Muscle of leg (tissue), 11 donors: ENCODE data around the gene ARMC6. TPM values are rescaled to one million over a fixed set of nuclear protein-coding genes. Genes with fewer than 3 reads are reported as not detected.
"Not testable (repeated sequence)": the region's sequence is repeated elsewhere in the genome, so short reads cannot be mapped to it uniquely, and the experiment has no call there.

Experiments used
- DNase-seq: peaks from one replicate; pipeline ENCODE4 v3.0.0; 2013
- H3K27ac ChIP-seq: one replicate; pipeline ENCODE4 v1.5.1; 2013; ENCODE audit warnings: mild to moderate bottlenecking, low read length, control low read depth
- H3K27me3 ChIP-seq: one replicate; pipeline ENCODE4 v1.6.1; 2013; ENCODE audit warnings: low read length; ENCODE audit not compliant: control insufficient read depth, insufficient read depth
- H3K36me3 ChIP-seq: one replicate; pipeline ENCODE4 v1.6.1; 2013; ENCODE audit warnings: low read length; ENCODE audit not compliant: control insufficient read depth, insufficient read depth
- H3K4me1 ChIP-seq: one replicate; pipeline ENCODE4 v1.6.1; 2013; ENCODE audit warnings: low read length; ENCODE audit not compliant: control insufficient read depth, insufficient read depth
- H3K4me3 ChIP-seq: one replicate; pipeline ENCODE4 v1.5.1; 2013; ENCODE audit warnings: low read length, control low read depth
- H3K9me3 ChIP-seq: replicated peaks from 2 replicates; pipeline ENCODE4 v1.6.1; 2013; ENCODE audit warnings: low read depth, low read length; ENCODE audit not compliant: control insufficient read depth
- WGBS: methylation state at CpG from one replicate; pipeline ENCODE4 v1.1.5; 2013; ENCODE audit warnings: missing lambda C conversion rate; ENCODE audit not compliant: insufficient coverage; 5-methylcytosine and 5-hydroxymethylcytosine counted together
- polyA plus RNA-seq, 8 donors: library from polyadenylated mRNA; unstranded; fragments of 120-200 nt; gene quantifications; one replicate each; pipeline versions ENCODE4 v1.2.1 to v1.2.3, GENCODE V29; 2013; ENCODE audit warnings: inconsistent platforms in 1 of 8, low replicate concordance in 1 of 8; ENCODE audit not compliant: insufficient read length in 8 of 8, insufficient read depth in 1 of 8
- total RNA-seq: library from RNA; stranded (reverse); fragments of 120-200 nt; gene quantifications from one replicate; pipeline ENCODE4 v1.2.4, GENCODE V29; 2013

The ARMC6 gene
- total and polyA plus RNA-seq, 9 donors, result 20.9 to 31.9 (median 29.4) TPM

DNA sequence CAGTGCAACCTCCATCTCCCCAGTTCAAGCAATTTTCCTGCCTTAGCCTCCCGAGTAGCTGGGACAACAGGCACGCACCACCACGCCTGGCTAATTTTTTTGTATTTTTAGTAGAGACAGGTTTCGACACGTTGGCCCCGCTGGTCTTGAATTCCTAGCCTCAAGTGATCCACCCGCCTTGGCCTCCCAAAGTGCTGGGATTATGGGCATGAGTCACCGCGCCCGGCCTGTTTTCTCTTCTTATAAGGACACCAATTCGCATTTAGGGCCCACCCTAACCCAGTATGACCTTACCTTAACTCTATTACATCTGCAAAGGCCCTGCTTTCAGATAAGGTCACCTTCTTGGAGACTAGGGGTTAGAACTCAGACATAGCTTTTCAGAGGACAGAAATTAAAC lies 69.8 kb downstream of the ARMC6 start:
- no peak overlapping the region for H3K4me3 ChIP-seq
- no peak overlapping the region for H3K27ac ChIP-seq
- 95% methylated on average over 7 of the region's 11 CpGs for WGBS
- peaks cover 19% of the 10 kb centered on the region for H3K36me3 ChIP-seq
- H3K27me3 ChIP-seq, result no peaks in the 10 kb centered on the region
- H3K9me3 ChIP-seq, result no peaks in the 10 kb centered on the region
- peaks cover 14% of the 10 kb centered on the region for H3K4me1 ChIP-seq
- DNase-seq, result no peak

DNA sequence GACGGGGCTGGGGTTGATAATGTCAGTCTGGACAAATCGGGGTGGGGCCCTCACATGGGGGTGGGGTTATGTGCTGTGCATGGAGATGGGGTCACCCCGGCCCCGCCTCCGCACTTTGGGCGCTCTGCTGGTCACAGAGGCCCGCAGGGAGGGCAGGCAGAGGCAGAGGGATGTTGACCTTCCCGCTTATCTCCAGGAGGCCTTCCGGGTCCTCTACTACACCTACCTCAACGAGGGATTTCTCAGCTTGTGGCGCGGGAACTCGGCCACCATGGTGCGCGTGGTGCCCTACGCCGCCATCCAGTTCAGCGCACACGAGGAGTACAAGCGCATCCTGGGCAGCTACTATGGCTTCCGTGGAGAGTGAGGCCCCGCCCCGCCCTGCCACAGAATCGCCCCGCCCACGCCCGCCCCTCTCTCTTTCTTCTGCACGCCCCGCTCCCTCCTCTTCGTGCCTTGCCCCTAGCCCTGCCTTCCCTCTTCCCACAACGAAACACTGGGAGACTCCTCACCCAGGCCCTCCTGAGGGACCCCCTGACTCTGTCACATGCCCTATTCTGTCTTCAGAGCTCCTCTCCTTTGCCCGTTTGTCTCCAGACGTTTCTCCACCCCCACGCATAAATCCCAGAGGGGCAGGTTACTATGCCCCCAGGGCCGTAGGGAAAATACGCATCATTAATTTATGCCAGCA lies 72.1 kb downstream of the ARMC6 start:
- Histone ChIP-seq H3K27me3 (no peaks in the 10 kb centered on the region), H3K36me3 (peaks cover 13% of the 10 kb centered on the region), H3K9me3 (no peaks in the 10 kb centered on the region), H3K4me1 (peaks cover 20% of the 10 kb centered on the region), H3K27ac (peak overlapping the region; percentile 15), H3K4me3 (peak overlapping the region; percentile 30)
- WGBS, result 8% methylated on average over 32 of the region's 36 CpGs
- DNase-seq, result peak; percentile 76

DNA sequence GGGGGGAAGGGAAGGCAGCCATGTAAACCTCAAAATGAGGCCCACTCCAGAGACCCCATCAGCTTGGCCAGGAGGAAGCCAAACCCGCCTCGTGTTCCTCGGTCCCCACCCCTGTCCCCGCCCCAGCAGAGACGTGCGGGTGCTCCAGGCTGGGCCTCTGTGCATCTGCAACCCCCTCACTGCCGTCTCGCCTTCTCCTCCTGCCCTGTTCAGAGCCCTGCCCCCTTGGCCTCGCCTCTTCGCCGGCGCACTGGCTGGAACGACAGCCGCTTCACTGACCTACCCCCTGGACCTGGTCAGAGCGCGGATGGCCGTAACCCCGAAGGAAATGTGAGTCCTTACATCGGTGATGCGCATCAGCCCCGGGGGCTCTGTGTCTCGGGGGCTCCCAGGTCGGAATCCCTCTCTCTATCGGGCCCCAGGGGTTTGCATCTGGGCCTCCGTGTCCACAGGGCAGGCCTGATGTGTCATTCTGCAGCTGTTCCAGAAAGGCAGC lies 72.7 kb downstream of the ARMC6 start:
- WGBS, result 10% methylated on average over 24 of the region's 25 CpGs

DNA sequence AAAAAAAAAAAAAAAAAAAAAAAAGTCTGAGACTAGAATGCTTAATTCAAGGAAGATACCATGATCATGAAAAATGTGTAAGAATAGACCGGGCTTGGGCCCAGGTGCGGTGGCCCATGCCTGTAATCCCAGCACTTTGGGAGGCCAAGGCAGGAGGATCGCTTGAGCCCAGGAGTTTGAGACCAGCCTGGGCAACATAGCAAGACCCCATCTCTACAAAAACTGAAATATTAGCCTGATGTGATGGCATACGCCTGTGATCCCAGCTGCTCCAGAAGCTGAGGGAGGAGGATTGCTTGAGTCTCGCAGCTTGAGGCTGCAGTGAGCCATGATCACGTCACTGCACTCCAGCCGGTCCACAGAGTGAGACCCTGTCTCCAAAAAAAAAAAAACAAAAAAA lies 73.5 kb downstream of the ARMC6 start:
- not testable (repeated sequence) for H3K27ac ChIP-seq, H3K36me3 ChIP-seq, H3K27me3 ChIP-seq, H3K4me3 ChIP-seq, H3K9me3 ChIP-seq, DNase-seq
- H3K4me1 ChIP-seq, result peaks cover 25% of the 10 kb centered on the region
- 100% methylated on average over 2 of the region's 7 CpGs for WGBS

More for the DNA sequence above, 72.7 kb downstream of the ARMC6 start:
- Histone ChIP-seq H3K36me3 (peaks cover 11% of the 10 kb centered on the region), H3K4me3 (peak overlapping the region; percentile 27), H3K9me3 (no peaks in the 10 kb centered on the region), H3K27ac (peak overlapping the region; percentile 15), H3K27me3 (no peaks in the 10 kb centered on the region), H3K4me1 (peaks cover 21% of the 10 kb centered on the region)
- peak; percentile 56 for DNase-seq

DNA sequence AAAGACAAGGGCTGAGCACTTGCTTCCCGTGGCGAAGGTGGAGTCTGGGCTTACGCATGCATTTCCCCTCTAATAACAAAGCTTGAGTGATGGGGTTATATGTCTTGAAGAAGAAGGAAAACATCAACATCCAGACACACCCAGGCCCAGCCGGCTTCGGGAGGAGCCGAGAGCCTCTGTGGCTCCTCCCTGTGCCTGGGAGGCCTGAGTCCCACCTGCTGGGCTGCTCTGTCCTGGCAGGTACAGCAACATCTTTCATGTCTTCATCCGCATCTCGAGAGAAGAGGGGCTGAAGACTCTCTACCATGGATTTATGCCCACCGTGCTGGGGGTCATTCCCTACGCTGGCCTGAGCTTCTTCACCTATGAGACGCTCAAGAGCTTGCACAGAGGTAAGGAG lies 74.3 kb downstream of the ARMC6 start:
- DNase-seq, result no peak
- Histone ChIP-seq H3K36me3 (peaks cover 6% of the 10 kb centered on the region), H3K4me3 (no peak overlapping the region), H3K27ac (no peak overlapping the region), H3K4me1 (peaks cover 32% of the 10 kb centered on the region), H3K9me3 (no peaks in the 10 kb centered on the region), H3K27me3 (no peaks in the 10 kb centered on the region)
- WGBS, result 88% methylated on average over 7 of the region's 11 CpGs

Other genes starting within 250 kb of the ARMC6 start
- gene COMP, start 242.3 kb upstream of the ARMC6 start, total RNA-seq, result 13.8 TPM
- 10 to 100 TPM in 3 of 8 donors, 1 to 10 TPM in 4, under 1 TPM in 1; 0.88 to 96.3 (median 8.3) TPM for gene COMP, start 242.3 kb upstream of the ARMC6 start, polyA plus RNA-seq
- gene UPF1, start 201.6 kb upstream of the ARMC6 start, total RNA-seq, result 31.5 TPM
- 10 to 100 TPM; 29.8 to 44.3 (median 41.6) TPM for gene UPF1, start 201.6 kb upstream of the ARMC6 start, polyA plus RNA-seq
- 15.3 TPM for gene CERS1, start 137.4 kb upstream of the ARMC6 start, total RNA-seq
- gene CERS1, start 137.4 kb upstream of the ARMC6 start, polyA plus RNA-seq, result 10 to 100 TPM; 23.7 to 41.2 (median 35.0) TPM
- gene COPE, start 114.2 kb upstream of the ARMC6 start, total RNA-seq, result 115 TPM
- 100 to 1,000 TPM in 1 of 8 donors, 10 to 100 TPM in 7; 76.8 to 102 (median 94.1) TPM for gene COPE, start 114.2 kb upstream of the ARMC6 start, polyA plus RNA-seq
- gene DDX49, start 113.9 kb upstream of the ARMC6 start, total RNA-seq, result 41.3 TPM
- gene DDX49, start 113.9 kb upstream of the ARMC6 start, polyA plus RNA-seq, result 10 to 100 TPM; 37.6 to 51.5 (median 41.8) TPM
- 66.5 TPM for gene HOMER3, start 92.4 kb upstream of the ARMC6 start, total RNA-seq
- gene HOMER3, start 92.4 kb upstream of the ARMC6 start, polyA plus RNA-seq, result 10 to 100 TPM; 63.6 to 80.8 (median 75.6) TPM
- gene SUGP2, start 86 bp upstream of the ARMC6 start, total RNA-seq, result 47.3 TPM
- gene SUGP2, start 86 bp upstream of the ARMC6 start, polyA plus RNA-seq, result 10 to 100 TPM; 47.5 to 82.0 (median 60.4) TPM
- gene SLC25A42, start 30.4 kb downstream of the ARMC6 start, total RNA-seq, result 5.9 TPM
- 10 to 100 TPM in 4 of 8 donors, 1 to 10 TPM in 4; 8.7 to 12.2 (median 9.9) TPM for gene SLC25A42, start 30.4 kb downstream of the ARMC6 start, polyA plus RNA-seq
- gene TMEM161A, start 104.9 kb downstream of the ARMC6 start, total RNA-seq, result 18.5 TPM
- 10 to 100 TPM; 18.5 to 36.4 (median 24.5) TPM for gene TMEM161A, start 104.9 kb downstream of the ARMC6 start, polyA plus RNA-seq
- gene MEF2B, start 136.7 kb downstream of the ARMC6 start, total RNA-seq, result 0.98 TPM
- gene MEF2B, start 136.7 kb downstream of the ARMC6 start, polyA plus RNA-seq, result 1 to 10 TPM in 6 of 8 donors, under 1 TPM in 2; 0.33 to 3.7 (median 1.4) TPM
- gene BORCS8, start 158.5 kb downstream of the ARMC6 start, total RNA-seq, result 7.8 TPM
- gene BORCS8, start 158.5 kb downstream of the ARMC6 start, polyA plus RNA-seq, result 10 to 100 TPM; 10.9 to 16.6 (median 12.9) TPM
- 125 TPM for gene RFXANK, start 158.7 kb downstream of the ARMC6 start, total RNA-seq
- gene RFXANK, start 158.7 kb downstream of the ARMC6 start, polyA plus RNA-seq, result 10 to 100 TPM; 57.1 to 84.2 (median 71.0) TPM
- gene NR2C2AP, start 169.8 kb downstream of the ARMC6 start, total RNA-seq, result 11.8 TPM
- 10 to 100 TPM in 5 of 8 donors, 1 to 10 TPM in 3; 7.5 to 13.1 (median 11.0) TPM for gene NR2C2AP, start 169.8 kb downstream of the ARMC6 start, polyA plus RNA-seq
- 0.22 TPM for gene NCAN, start 178.4 kb downstream of the ARMC6 start, total RNA-seq
- gene NCAN, start 178.4 kb downstream of the ARMC6 start, polyA plus RNA-seq, result under 1 TPM; 0.07 to 0.27 (median 0.09) TPM
- gene TM6SF2, start 239.7 kb downstream of the ARMC6 start, total RNA-seq, result 1.3 TPM
- gene TM6SF2, start 239.7 kb downstream of the ARMC6 start, polyA plus RNA-seq, result 1 to 10 TPM; 1.8 to 6.7 (median 2.4) TPM